Activated naive CD4-positive, alpha-beta T cell treated with anti-CD3 and anti-CD28 coated beads, Interleukin-2, amount 50 U/mL, for 24 hours (primary cell): Measurements from ENCODE around the gene RAB3B.

Experiments
- H3K27ac Mint-ChIP-seq: one replicate; pipeline ENCODE4 v1.8.0; 2021; ENCODE audit warnings: mild to moderate bottlenecking, mixed read lengths
- H3K27me3 Mint-ChIP-seq: one replicate; pipeline ENCODE4 v1.8.0; 2021; ENCODE audit warnings: mixed read lengths
- H3K36me3 Mint-ChIP-seq: one replicate; pipeline ENCODE4 v1.8.0; 2021; ENCODE audit warnings: mixed read lengths
- H3K4me1 Mint-ChIP-seq: one replicate; pipeline ENCODE4 v1.8.0; 2021; ENCODE audit warnings: mixed read lengths
- H3K4me3 Mint-ChIP-seq: one replicate; pipeline ENCODE4 v1.8.0; 2021; ENCODE audit warnings: mild to moderate bottlenecking, mixed read lengths
- H3K9me3 Mint-ChIP-seq: one replicate; pipeline ENCODE4 v1.8.0; 2021; ENCODE audit warnings: mixed read lengths

Gene RAB3B

GRCh38 chr1:52003877-52004276 is 13.4 kb upstream of the RAB3B start:
- no peaks in the 10 kb centered on the region for H3K36me3 Mint-ChIP-seq
- no peak overlapping the region for H3K4me3 Mint-ChIP-seq
- no peaks in the 10 kb centered on the region for H3K4me1 Mint-ChIP-seq
- H3K27ac Mint-ChIP-seq, result no peak overlapping the region
- peaks cover 10% of the 10 kb centered on the region for H3K27me3 Mint-ChIP-seq
- no peaks in the 10 kb centered on the region for H3K9me3 Mint-ChIP-seq

- H3K4me3 Mint-ChIP-seq, result no peak overlapping the region
- H3K4me1 Mint-ChIP-seq, result no peaks in the 10 kb centered on the region
- H3K27ac Mint-ChIP-seq, result no peak overlapping the region
- no peaks in the 10 kb centered on the region for H3K9me3 Mint-ChIP-seq
- H3K27me3 Mint-ChIP-seq, result peaks cover 9% of the 10 kb centered on the region
- no peaks in the 10 kb centered on the region for H3K36me3 Mint-ChIP-seq
Measured at GRCh38 chr1:52002038-52002917, 11.8 kb upstream of the RAB3B start.

GRCh38 chr1:51998701-51999100 is 8.2 kb upstream of the RAB3B start:
- no peaks in the 10 kb centered on the region for H3K36me3 Mint-ChIP-seq
- H3K4me1 Mint-ChIP-seq, result no peaks in the 10 kb centered on the region

GRCh38 chr1:51997974-51998382 is 7.5 kb upstream of the RAB3B start:
- Mint-ChIP-seq H3K4me1 (no peaks in the 10 kb centered on the region), H3K9me3 (no peaks in the 10 kb centered on the region), H3K36me3 (no peaks in the 10 kb centered on the region), H3K4me3 (no peak overlapping the region), H3K27ac (no peak overlapping the region), H3K27me3 (peaks cover 7% of the 10 kb centered on the region)

More at GRCh38 chr1:51998701-51999100, 8.2 kb upstream of the RAB3B start:
- Mint-ChIP-seq H3K27me3 (peaks cover 4% of the 10 kb centered on the region), H3K4me3 (no peak overlapping the region), H3K27ac (no peak overlapping the region), H3K9me3 (no peaks in the 10 kb centered on the region)

- peaks cover 27% of the 10 kb centered on the region for H3K4me1 Mint-ChIP-seq
- peaks cover 23% of the 10 kb centered on the region for H3K27me3 Mint-ChIP-seq
- no peaks in the 10 kb centered on the region for H3K9me3 Mint-ChIP-seq
- no peak overlapping the region for H3K27ac Mint-ChIP-seq
- H3K36me3 Mint-ChIP-seq, result no peaks in the 10 kb centered on the region
- peak overlapping the region; percentile 62 for H3K4me3 Mint-ChIP-seq
Measured at GRCh38 chr1:51989582-51990477, 670 bp downstream of the RAB3B start.

GRCh38 chr1:51988254-51988653 is 2.2 kb downstream of the RAB3B start:
- no peaks in the 10 kb centered on the region for H3K36me3 Mint-ChIP-seq
- H3K4me3 Mint-ChIP-seq, result peak overlapping the region; percentile 40
- H3K27ac Mint-ChIP-seq, result no peak overlapping the region
- H3K4me1 Mint-ChIP-seq, result peaks cover 27% of the 10 kb centered on the region
- H3K27me3 Mint-ChIP-seq, result peaks cover 19% of the 10 kb centered on the region
- H3K9me3 Mint-ChIP-seq, result no peaks in the 10 kb centered on the region

GRCh38 chr1:51986718-51987117 is 3.8 kb downstream of the RAB3B start:
- Mint-ChIP-seq H3K4me1 (peaks cover 21% of the 10 kb centered on the region), H3K27me3 (peaks cover 6% of the 10 kb centered on the region), H3K9me3 (no peaks in the 10 kb centered on the region), H3K27ac (no peak overlapping the region), H3K36me3 (no peaks in the 10 kb centered on the region), H3K4me3 (no peak overlapping the region)

- Mint-ChIP-seq H3K27me3 (no peaks in the 10 kb centered on the region), H3K9me3 (no peaks in the 10 kb centered on the region), H3K27ac (no peak overlapping the region), H3K4me3 (no peak overlapping the region), H3K4me1 (no peaks in the 10 kb centered on the region), H3K36me3 (no peaks in the 10 kb centered on the region)
Measured at GRCh38 chr1:51982161-51982560, 8.3 kb downstream of the RAB3B start.

- Mint-ChIP-seq H3K4me3 (no peak overlapping the region), H3K27me3 (no peaks in the 10 kb centered on the region), H3K9me3 (no peaks in the 10 kb centered on the region), H3K4me1 (no peaks in the 10 kb centered on the region), H3K27ac (no peak overlapping the region), H3K36me3 (no peaks in the 10 kb centered on the region)
Measured at GRCh38 chr1:51981555-51981954, 8.9 kb downstream of the RAB3B start.

- Mint-ChIP-seq H3K27me3 (no peaks in the 10 kb centered on the region), H3K9me3 (no peaks in the 10 kb centered on the region), H3K4me3 (no peak overlapping the region), H3K4me1 (peaks cover 4% of the 10 kb centered on the region), H3K36me3 (no peaks in the 10 kb centered on the region), H3K27ac (no peak overlapping the region)
Measured at GRCh38 chr1:51978099-51978498, 12.4 kb downstream of the RAB3B start.

- Mint-ChIP-seq H3K4me1 (peaks cover 4% of the 10 kb centered on the region), H3K27ac (no peak overlapping the region), H3K27me3 (no peaks in the 10 kb centered on the region), H3K4me3 (no peak overlapping the region), H3K36me3 (no peaks in the 10 kb centered on the region), H3K9me3 (no peaks in the 10 kb centered on the region)
Measured at GRCh38 chr1:51976846-51977602, 13.5 kb downstream of the RAB3B start.

GRCh38 chr1:51973587-51974474 is 16.7 kb downstream of the RAB3B start:
- Mint-ChIP-seq H3K36me3 (no peaks in the 10 kb centered on the region), H3K4me3 (no peak overlapping the region), H3K27ac (no peak overlapping the region), H3K9me3 (no peaks in the 10 kb centered on the region), H3K4me1 (peaks cover 4% of the 10 kb centered on the region), H3K27me3 (no peaks in the 10 kb centered on the region)

- Mint-ChIP-seq H3K4me3 (no peak overlapping the region), H3K27me3 (no peaks in the 10 kb centered on the region), H3K4me1 (peaks cover 3% of the 10 kb centered on the region), H3K27ac (no peak overlapping the region), H3K9me3 (no peaks in the 10 kb centered on the region), H3K36me3 (no peaks in the 10 kb centered on the region)
Measured at GRCh38 chr1:51969038-51969705, 21.3 kb downstream of the RAB3B start.

GRCh38 chr1:51968632-51969031 is 21.9 kb downstream of the RAB3B start:
- H3K9me3 Mint-ChIP-seq, result no peaks in the 10 kb centered on the region
- H3K27ac Mint-ChIP-seq, result no peak overlapping the region
- no peaks in the 10 kb centered on the region for H3K27me3 Mint-ChIP-seq
- no peaks in the 10 kb centered on the region for H3K4me1 Mint-ChIP-seq
- H3K36me3 Mint-ChIP-seq, result no peaks in the 10 kb centered on the region
- no peak overlapping the region for H3K4me3 Mint-ChIP-seq
